HepG2 (cell line): ENCODE results near the gene RAET1E. TPM values are rescaled to one million over a fixed set of nuclear protein-coding genes. Genes with fewer than 3 reads are reported as not detected.

Experiments
- ATAC-seq: fragments of 200-7000 bp; cut with Tn5 transposase; 3 replicates; pipeline ENCODE4 v1.9.1; 2020; ENCODE audit warnings: mild to moderate bottlenecking, moderate library complexity
- BruUV-seq: library from RNA; stranded (reverse); fragments of 400-500 nt; replicated peaks from 2 replicates; lab custom pipeline; 2021; lab: Mats Ljungman, UMichigan
- CTCF ChIA-PET: fragments of 300-600 bp; formaldehyde crosslinking; extraction: SDS; loops from one replicate; lab custom pipeline; 2021; ENCODE audit warnings: low total read pairs, inconsistent platforms, low intra/inter-chr PET ratio; lab: Yijun Ruan, JAX
- POLR2A ChIA-PET: fragments of 350-600 bp; sonication (Branson Sonifier 250); formaldehyde crosslinking; loops from one replicate; lab custom pipeline; 2020; ENCODE audit warnings: antibody characterized with exemption, inconsistent platforms; lab: Yijun Ruan, JAX
- DNase-seq: peaks from one replicate; pipeline ENCODE4 v3.0.0-alpha.2; 2015; ENCODE audit warnings: low spot score
- FAIRE-seq: peaks from 3 replicates; lab custom pipeline; 2011; peaks lifted over from hg19 to GRCh38; lab: Jason Lieb, UNC
- H2AFZ ChIP-seq: one replicate; pipeline ENCODE4 v1.6.1; 2011; ENCODE audit warnings: low read length, inconsistent platforms
- H3K27ac ChIP-seq: fragments of 300-600 bp; 3 replicates; pipeline ENCODE4 v1.8.0; 2011; ENCODE audit warnings: mixed run types, mild to moderate bottlenecking, mixed read lengths, low read length, inconsistent platforms; ENCODE audit not compliant: insufficient read depth; ENCODE audit errors: extremely low read length
- H3K27me3 ChIP-seq, 2 experiments: fragments of 200-600 bp in 1 of 2; 2 replicates in 1 of 2; 3 replicates in 1 of 2; pipeline versions ENCODE4 v1.6.0 to v1.8.0; 2011; ENCODE audit warnings: low read length in 2 of 2, mild to moderate bottlenecking in 2 of 2, moderate library complexity in 2 of 2, inconsistent platforms in 1 of 2; ENCODE audit not compliant: insufficient read depth in 2 of 2, control insufficient read depth in 1 of 2
- H3K36me3 ChIP-seq, 2 experiments: fragments of 200-600 bp in 1 of 2; replicated peaks in 1 of 2; 2 replicates in 1 of 2; 3 replicates in 1 of 2; pipeline versions ENCODE4 v1.5.1 to v1.8.0; 2011; ENCODE audit warnings: low read length in 2 of 2, inconsistent platforms in 1 of 2; ENCODE audit not compliant: insufficient read depth in 2 of 2, control insufficient read depth in 1 of 2
- H3K4me1 ChIP-seq: 2 replicates; pipeline ENCODE4 v1.5.1; 2012; ENCODE audit warnings: low read length, inconsistent platforms; ENCODE audit not compliant: insufficient read depth
- H3K4me2 ChIP-seq: 2 replicates; pipeline ENCODE4 v1.6.0; 2011; ENCODE audit warnings: low read depth, low read length, inconsistent platforms
- H3K4me3 ChIP-seq, 3 experiments: fragments of 200-600 bp in 1 of 3; sonication (generic), shearing (Covaris generic) in 1 of 3; replicated peaks in 1 of 3; 2 replicates each; pipeline ENCODE4 v1.5.1; 2011 to 2016; ENCODE audit warnings: low read length in 3 of 3, inconsistent platforms in 2 of 3, low read depth in 2 of 3, mild to moderate bottlenecking in 2 of 3, control low read depth in 1 of 3, mixed read lengths in 1 of 3; ENCODE audit not compliant: insufficient read depth in 1 of 3
- H3K79me2 ChIP-seq: one replicate; pipeline ENCODE4 v1.6.1; 2011; ENCODE audit warnings: low read length, inconsistent platforms; ENCODE audit not compliant: insufficient read depth
- H3K9ac ChIP-seq: 2 replicates; pipeline ENCODE4 v1.6.0; 2011; ENCODE audit warnings: mild to moderate bottlenecking, low read depth, low read length, inconsistent platforms; ENCODE audit not compliant: insufficient read depth
- H3K9me3 ChIP-seq: 2 replicates; pipeline ENCODE4 v1.5.1; 2012; ENCODE audit warnings: mild to moderate bottlenecking, low read length
- H4K20me1 ChIP-seq: 2 replicates; pipeline ENCODE4 v1.6.0; 2011; ENCODE audit warnings: inconsistent platforms, mild to moderate bottlenecking, low read length, moderate library complexity; ENCODE audit not compliant: insufficient read depth
- ATRX ChIP-seq: sonication (generic); formaldehyde crosslinking; IDR thresholded peaks from 2 replicates; pipeline ENCODE4 v1.4.0; 2020; ENCODE audit warnings: missing genetic modification reagents, borderline replicate concordance
- CENPX ChIP-seq: sonication (generic); formaldehyde crosslinking; IDR thresholded peaks from 2 replicates; pipeline ENCODE4 v1.9.0; 2021; ENCODE audit warnings: mild to moderate bottlenecking, missing genetic modification reagents, moderate library complexity
- NAIF1 ChIP-seq: sonication (generic); formaldehyde crosslinking; IDR thresholded peaks from 2 replicates; pipeline ENCODE4 v1.5.0; 2020; ENCODE audit warnings: mild to moderate bottlenecking, missing genetic modification reagents, borderline replicate concordance
- POLR2A ChIP-seq, 2 experiments: IDR thresholded peaks; 2 replicates each; pipeline ENCODE4 v1.6.1; 2011; ENCODE audit warnings: low read depth in 2 of 2, low read length in 2 of 2, mild to moderate bottlenecking in 1 of 2, moderate library complexity in 1 of 2; ENCODE audit not compliant: insufficient read depth in 1 of 2
- ZFP36L1 ChIP-seq: sonication (generic); formaldehyde crosslinking; IDR thresholded peaks from 2 replicates; pipeline ENCODE4 v1.8.0; 2022; ENCODE audit warnings: mild to moderate bottlenecking, missing genetic modification reagents, moderate library complexity
- ZKSCAN8 ChIP-seq: IDR thresholded peaks from 2 replicates; pipeline ENCODE4 v1.6.1; 2016; ENCODE audit warnings: borderline replicate concordance, missing genetic modification reagents, missing compliant biosample characterization
- WGBS: methylation state at CpG from one replicate; pipeline ENCODE4 v1.1.6; 2017; ENCODE audit warnings: low lambda C conversion rate; 5-methylcytosine and 5-hydroxymethylcytosine counted together
- in situ Hi-C: cut with HindIII; loops from 2 replicates; pipeline ENCODE4 v1.10.0; 2017; ENCODE audit warnings: low pct_unique_long_range_greater_than_20kb; ENCODE audit not compliant: extremely low pct_ligation_motif_present
- intact Hi-C: fragments of 100-400 bp; cut with micrococcal nuclease; formaldehyde crosslinking; loops from one replicate; pipeline ENCODE4 v1.10.0; 2022; ENCODE audit not compliant: unreplicated experiment
- polyA plus RNA-seq, 8 experiments: library from polyadenylated mRNA; depleted of rRNA in 3 of 8; stranded (reverse) in 7 of 8; unstranded in 1 of 8; fragments of >200 nt; fragmentation: Illumina TruSeq in 4 of 8; extraction: Trizol in 4 of 8; gene quantifications; 2 replicates each; pipeline versions ENCODE4 v1.2.1 to v1.2.3, GENCODE V29; 2011 to 2016; ENCODE audit warnings: low read depth in 4 of 8, missing spikeins in 1 of 8, mixed read lengths in 1 of 8; ENCODE audit not compliant: insufficient read depth in 1 of 8
- total RNA-seq, 5 experiments: library from RNA; depleted of rRNA; stranded (reverse); fragments of >200 nt; fragmentation: Illumina TruSeq; extraction: Trizol; gene quantifications; 2 replicates each; pipeline ENCODE4 v1.2.3, GENCODE V29; 2016; ENCODE audit warnings: low read depth in 1 of 5
- TF ChIP-seq, protein P1 (sequence below): sonication (generic); formaldehyde crosslinking; IDR thresholded peaks from 2 replicates; pipeline ENCODE4 v1.4.0; 2020; ENCODE audit warnings: missing genetic modification reagents; ENCODE audit errors: not compliant biosample characterization
- TF ChIP-seq, protein P2 (sequence below), 2 experiments: sonication (generic) in 1 of 2; formaldehyde crosslinking in 1 of 2; IDR thresholded peaks; 2 replicates each; pipeline versions ENCODE4 v1.4.0 to v1.6.1; 2018 to 2020; ENCODE audit warnings: missing genetic modification reagents in 2 of 2, borderline replicate concordance in 1 of 2, low read depth in 1 of 2, mild to moderate bottlenecking in 1 of 2, missing biosample characterization in 1 of 2
- TF ChIP-seq, protein P3 (sequence below): sonication (generic); formaldehyde crosslinking; IDR thresholded peaks from 2 replicates; pipeline ENCODE4 v1.4.0; 2020; ENCODE audit warnings: missing genetic modification reagents, borderline replicate concordance
- TF ChIP-seq, protein P4 (sequence below): sonication (generic); formaldehyde crosslinking; conservative IDR thresholded peaks from 2 replicates; pipeline ENCODE4 v1.4.0; 2020; ENCODE audit warnings: mild to moderate bottlenecking, missing genetic modification reagents, moderate library complexity

The RAET1E gene
- total and polyA plus RNA-seq, 2 of the 13 experiments (the other 11 are each of a cell fraction or from before 2014, with no cell fraction given), result not detected

DNA sequence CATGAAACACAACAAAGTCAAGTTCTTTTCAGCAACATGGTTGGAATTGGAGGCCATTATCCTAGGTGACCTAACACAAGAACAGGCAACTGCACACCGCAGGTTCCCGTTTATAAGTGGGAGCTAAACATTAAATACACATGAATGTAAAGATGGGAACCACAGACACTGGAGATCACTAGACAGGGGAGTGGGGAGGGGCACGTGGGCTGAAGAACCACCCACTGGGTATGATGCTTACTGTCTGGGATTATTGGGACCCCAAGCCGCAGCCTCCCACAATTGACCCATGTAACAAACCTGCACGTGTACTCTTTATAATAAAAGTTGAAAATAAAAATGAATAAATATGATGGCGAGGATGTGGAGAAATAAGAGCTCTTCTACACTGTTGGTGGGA, 33.6 kb upstream of the RAET1E start:
- FAIRE-seq (no peak), DNase-seq (no peak), ATAC-seq (no peak)
- 0% methylated on average over 6 of the region's 6 CpGs for whole genome bisulfite sequencing
- no peak overlapping the region for H3K4me3 ChIP-seq
- ChIA-PET POLR2A (no interaction called here), CTCF (interaction anchor here (4.1 kb wide), 1 partner anchor 85 kb away, joined by 64 read pairs; no protein-coding TSS in a partner anchor)
- H3K9me3 ChIP-seq, result no peaks in the 10 kb centered on the region
- H2AFZ ChIP-seq, result no peak overlapping the region
- no peaks in the 10 kb centered on the region for H4K20me1 ChIP-seq
- H3K36me3 ChIP-seq, result no peaks in the 10 kb centered on the region; a peak in 1 of 5 replicates
- no peak overlapping the region for H3K4me2 ChIP-seq
- no peaks in the 10 kb centered on the region for H3K79me2 ChIP-seq
- H3K9ac ChIP-seq, result no peak overlapping the region
- intact Hi-C loops (loop anchor here (10.0 kb wide), 1 partner anchor 883 kb away; no protein-coding TSS in a partner anchor), in situ Hi-C loops (loop anchor here (5.0 to 10.0 kb wide), 2 partner anchors 96 to 883 kb away; partner anchors contain the start of gene RAET1L)
- peaks cover 2% of the 10 kb centered on the region; the same call in 1 of the 2 replicates for H3K4me1 ChIP-seq
- peaks cover 4 to 39% of the 10 kb centered on the region in 2 experiments; a peak in 3 of 5 replicates for H3K27me3 ChIP-seq
- H3K27ac ChIP-seq, result no peak overlapping the region
- BruUV-seq, result no TSS peak
- no peak for TF ChIP-seq ZFP36L1 (CRISPR knock-in tag)
- no peak for TF ChIP-seq POLR2A (IDR thresholded peaks at IDR 0.05; ENCODE audit: insufficient read depth in 1 of 2, low read depth in 2 of 2, low read length in 2 of 2)
- no peak for TF ChIP-seq CENPX
- TF ChIP-seq, protein P1, sequence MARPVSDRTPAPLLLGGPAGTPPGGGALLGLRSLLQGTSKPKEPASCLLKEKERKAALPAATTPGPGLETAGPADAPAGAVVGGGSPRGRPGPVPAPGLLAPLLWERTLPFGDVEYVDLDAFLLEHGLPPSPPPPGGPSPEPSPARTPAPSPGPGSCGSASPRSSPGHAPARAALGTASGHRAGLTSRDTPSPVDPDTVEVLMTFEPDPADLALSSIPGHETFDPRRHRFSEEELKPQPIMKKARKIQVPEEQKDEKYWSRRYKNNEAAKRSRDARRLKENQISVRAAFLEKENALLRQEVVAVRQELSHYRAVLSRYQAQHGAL, result no peak
- TF ChIP-seq, protein P2, sequence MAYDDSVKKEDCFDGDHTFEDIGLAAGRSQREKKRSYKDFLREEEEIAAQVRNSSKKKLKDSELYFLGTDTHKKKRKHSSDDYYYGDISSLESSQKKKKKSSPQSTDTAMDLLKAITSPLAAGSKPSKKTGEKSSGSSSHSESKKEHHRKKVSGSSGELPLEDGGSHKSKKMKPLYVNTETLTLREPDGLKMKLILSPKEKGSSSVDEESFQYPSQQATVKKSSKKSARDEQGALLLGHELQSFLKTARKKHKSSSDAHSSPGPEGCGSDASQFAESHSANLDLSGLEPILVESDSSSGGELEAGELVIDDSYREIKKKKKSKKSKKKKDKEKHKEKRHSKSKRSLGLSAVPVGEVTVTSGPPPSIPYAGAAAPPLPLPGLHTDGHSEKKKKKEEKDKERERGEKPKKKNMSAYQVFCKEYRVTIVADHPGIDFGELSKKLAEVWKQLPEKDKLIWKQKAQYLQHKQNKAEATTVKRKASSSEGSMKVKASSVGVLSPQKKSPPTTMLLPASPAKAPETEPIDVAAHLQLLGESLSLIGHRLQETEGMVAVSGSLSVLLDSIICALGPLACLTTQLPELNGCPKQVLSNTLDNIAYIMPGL (CRISPR knock-in tag; IDR thresholded peaks at IDR 0.05; ENCODE audit: borderline replicate concordance in 1 of 2, low read depth in 1 of 2), result no peak
- TF ChIP-seq ATRX (CRISPR knock-in tag), result no peak
- TF ChIP-seq, protein P3, sequence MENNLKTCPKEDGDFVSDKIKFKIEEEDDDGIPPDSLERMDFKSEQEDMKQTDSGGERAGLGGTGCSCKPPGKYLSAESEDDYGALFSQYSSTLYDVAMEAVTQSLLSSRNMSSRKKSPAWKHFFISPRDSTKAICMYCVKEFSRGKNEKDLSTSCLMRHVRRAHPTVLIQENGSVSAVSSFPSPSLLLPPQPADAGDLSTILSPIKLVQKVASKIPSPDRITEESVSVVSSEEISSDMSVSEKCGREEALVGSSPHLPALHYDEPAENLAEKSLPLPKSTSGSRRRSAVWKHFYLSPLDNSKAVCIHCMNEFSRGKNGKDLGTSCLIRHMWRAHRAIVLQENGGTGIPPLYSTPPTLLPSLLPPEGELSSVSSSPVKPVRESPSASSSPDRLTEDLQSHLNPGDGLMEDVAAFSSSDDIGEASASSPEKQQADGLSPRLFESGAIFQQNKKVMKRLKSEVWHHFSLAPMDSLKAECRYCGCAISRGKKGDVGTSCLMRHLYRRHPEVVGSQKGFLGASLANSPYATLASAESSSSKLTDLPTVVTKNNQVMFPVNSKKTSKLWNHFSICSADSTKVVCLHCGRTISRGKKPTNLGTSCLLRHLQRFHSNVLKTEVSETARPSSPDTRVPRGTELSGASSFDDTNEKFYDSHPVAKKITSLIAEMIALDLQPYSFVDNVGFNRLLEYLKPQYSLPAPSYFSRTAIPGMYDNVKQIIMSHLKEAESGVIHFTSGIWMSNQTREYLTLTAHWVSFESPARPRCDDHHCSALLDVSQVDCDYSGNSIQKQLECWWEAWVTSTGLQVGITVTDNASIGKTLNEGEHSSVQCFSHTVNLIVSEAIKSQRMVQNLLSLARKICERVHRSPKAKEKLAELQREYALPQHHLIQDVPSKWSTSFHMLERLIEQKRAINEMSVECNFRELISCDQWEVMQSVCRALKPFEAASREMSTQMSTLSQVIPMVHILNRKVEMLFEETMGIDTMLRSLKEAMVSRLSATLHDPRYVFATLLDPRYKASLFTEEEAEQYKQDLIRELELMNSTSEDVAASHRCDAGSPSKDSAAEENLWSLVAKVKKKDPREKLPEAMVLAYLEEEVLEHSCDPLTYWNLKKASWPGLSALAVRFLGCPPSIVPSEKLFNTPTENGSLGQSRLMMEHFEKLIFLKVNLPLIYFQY (CRISPR knock-in tag), result no peak
- no peak for TF ChIP-seq NAIF1 (CRISPR knock-in tag)
- no peak for TF ChIP-seq ZKSCAN8 (CRISPR knock-in tag)
- TF ChIP-seq, protein P4, sequence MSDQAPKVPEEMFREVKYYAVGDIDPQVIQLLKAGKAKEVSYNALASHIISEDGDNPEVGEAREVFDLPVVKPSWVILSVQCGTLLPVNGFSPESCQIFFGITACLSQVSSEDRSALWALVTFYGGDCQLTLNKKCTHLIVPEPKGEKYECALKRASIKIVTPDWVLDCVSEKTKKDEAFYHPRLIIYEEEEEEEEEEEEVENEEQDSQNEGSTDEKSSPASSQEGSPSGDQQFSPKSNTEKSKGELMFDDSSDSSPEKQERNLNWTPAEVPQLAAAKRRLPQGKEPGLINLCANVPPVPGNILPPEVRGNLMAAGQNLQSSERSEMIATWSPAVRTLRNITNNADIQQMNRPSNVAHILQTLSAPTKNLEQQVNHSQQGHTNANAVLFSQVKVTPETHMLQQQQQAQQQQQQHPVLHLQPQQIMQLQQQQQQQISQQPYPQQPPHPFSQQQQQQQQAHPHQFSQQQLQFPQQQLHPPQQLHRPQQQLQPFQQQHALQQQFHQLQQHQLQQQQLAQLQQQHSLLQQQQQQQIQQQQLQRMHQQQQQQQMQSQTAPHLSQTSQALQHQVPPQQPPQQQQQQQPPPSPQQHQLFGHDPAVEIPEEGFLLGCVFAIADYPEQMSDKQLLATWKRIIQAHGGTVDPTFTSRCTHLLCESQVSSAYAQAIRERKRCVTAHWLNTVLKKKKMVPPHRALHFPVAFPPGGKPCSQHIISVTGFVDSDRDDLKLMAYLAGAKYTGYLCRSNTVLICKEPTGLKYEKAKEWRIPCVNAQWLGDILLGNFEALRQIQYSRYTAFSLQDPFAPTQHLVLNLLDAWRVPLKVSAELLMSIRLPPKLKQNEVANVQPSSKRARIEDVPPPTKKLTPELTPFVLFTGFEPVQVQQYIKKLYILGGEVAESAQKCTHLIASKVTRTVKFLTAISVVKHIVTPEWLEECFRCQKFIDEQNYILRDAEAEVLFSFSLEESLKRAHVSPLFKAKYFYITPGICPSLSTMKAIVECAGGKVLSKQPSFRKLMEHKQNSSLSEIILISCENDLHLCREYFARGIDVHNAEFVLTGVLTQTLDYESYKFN (CRISPR knock-in tag), result no peak
